ENCODE results near the gene ZBTB49.
"Not testable (repeated sequence)": the region's sequence is repeated elsewhere in the genome, so short reads cannot be mapped to it uniquely, and the experiment has no call there.

ZBTB49 gene

DNA sequence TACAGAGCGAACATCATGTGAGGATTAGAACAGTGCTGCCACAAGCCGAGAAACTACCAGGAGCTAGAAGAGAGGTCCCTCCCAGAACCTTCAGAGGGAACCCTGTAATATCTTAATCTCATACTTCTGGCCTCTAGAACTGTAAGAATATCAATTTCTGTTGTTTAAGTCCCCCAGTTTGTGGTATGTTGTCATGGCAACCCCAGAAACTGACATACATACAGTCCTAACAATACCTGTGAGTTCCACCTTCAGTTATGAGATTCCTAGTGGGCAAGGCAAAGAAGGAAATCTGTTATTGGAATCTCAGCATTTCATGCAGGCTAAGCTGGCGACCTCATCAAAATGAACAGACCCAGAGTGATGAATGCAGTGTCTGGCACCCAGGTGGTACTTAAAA lies 42.5 kb downstream of the ZBTB49 start:
- Mint-ChIP-seq H3K4me1 (peaks cover 10% of the 10 kb centered on the region), H3K4me3 (no peak overlapping the region), H3K27me3 (no peaks in the 10 kb centered on the region), H3K36me3 (ENCODE audit: insufficient read depth) (peaks cover 3% of the 10 kb centered on the region), H3K9me3 (no peaks in the 10 kb centered on the region), H3K27ac (ENCODE audit: low read depth) (no peak overlapping the region)
- no peak for ATAC-seq (replicated peaks; ENCODE audit: extremely low read depth, poor library complexity, severe bottlenecking)
- no peak for DNase-seq (ENCODE audit: low spot score in 2 of 2)

DNA sequence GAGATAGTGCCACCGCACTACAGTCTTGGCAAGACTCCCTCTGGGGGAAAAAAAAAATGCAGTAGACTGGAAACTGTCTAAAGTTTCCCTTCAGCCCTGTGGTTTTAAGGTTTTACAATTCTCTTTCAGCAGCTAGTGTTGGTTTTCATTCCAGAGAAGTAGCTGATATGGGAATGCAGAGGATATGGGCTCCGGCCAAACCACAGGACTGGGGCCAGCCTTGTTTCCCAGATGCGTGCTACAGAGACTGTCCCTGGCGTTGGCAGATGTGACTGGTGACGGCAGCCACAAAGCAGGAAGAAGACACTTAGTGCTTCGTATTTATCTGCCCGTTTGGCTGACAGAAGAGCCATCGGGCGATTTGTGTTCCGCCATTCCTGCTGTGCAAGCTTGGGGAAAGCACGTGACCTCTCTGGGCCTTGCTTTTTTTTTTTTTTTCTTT lies 43.2 kb downstream of the ZBTB49 start:
- DNase-seq (ENCODE audit: low spot score in 2 of 2) (no peak), ATAC-seq (replicated peaks; ENCODE audit: extremely low read depth, poor library complexity, severe bottlenecking) (no peak)
- Mint-ChIP-seq H3K4me1 (peaks cover 10% of the 10 kb centered on the region), H3K27me3 (no peaks in the 10 kb centered on the region), H3K9me3 (no peaks in the 10 kb centered on the region), H3K4me3 (no peak overlapping the region), H3K27ac (ENCODE audit: low read depth) (no peak overlapping the region), H3K36me3 (ENCODE audit: insufficient read depth) (peaks cover 3% of the 10 kb centered on the region)

DNA sequence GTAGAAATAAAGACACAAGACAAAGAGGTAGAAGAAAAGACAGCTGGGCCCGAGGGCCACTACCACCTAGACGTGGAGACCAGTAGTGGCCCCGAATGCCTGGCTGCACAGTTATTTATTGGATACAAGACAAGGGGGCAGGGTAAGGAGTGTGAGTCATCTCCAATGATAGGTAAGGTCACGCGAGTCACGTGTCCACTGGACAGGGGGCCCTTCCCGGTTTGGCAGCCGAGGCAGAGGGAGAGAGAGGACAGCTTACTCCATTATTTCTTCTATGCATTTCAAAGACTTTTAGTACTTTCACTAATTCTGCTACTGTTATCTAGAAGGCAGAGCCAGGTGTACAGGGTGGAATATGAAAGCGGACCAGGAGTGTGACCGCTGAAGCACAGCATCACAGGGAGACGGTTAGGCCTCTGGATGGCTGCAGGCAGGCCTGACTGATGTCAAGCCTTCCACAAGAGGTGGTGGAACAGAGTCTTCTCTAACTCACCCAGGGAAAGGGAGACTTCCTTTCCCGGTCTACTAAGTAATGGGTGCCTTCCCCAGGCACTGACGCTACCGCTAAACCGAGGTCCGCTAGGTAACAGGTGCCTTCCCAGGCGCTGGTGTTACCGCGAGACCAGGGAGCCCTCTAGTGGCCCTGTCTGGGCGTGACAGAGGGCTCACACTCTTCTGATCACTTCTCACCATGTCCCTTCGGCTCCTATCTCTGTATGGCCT lies 44.9 kb downstream of the ZBTB49 start:
- H3K27me3 Mint-ChIP-seq: no peaks in the 10 kb centered on the region
- no peaks in the 10 kb centered on the region for H3K9me3 Mint-ChIP-seq
- peaks cover 3% of the 10 kb centered on the region for H3K36me3 Mint-ChIP-seq (ENCODE audit: insufficient read depth)
- peak; percentile 89 for ATAC-seq (replicated peaks; ENCODE audit: extremely low read depth, poor library complexity, severe bottlenecking)
- peak; percentile 63 to 66 for DNase-seq (ENCODE audit: low spot score in 2 of 2)
- peak overlapping the region; percentile 32 for H3K4me3 Mint-ChIP-seq
- H3K4me1 Mint-ChIP-seq: peaks cover 10% of the 10 kb centered on the region
- H3K27ac Mint-ChIP-seq (ENCODE audit: low read depth): no peak overlapping the region

GRCh38 chr4:4338210-4339001 lies 48.4 kb downstream of the ZBTB49 start:
- peaks cover 10% of the 10 kb centered on the region for H3K4me1 Mint-ChIP-seq
- no peaks in the 10 kb centered on the region for H3K36me3 Mint-ChIP-seq (ENCODE audit: insufficient read depth)
- H3K4me3 Mint-ChIP-seq: no peak overlapping the region
- H3K27me3 Mint-ChIP-seq: no peaks in the 10 kb centered on the region
- DNase-seq (ENCODE audit: low spot score in 2 of 2): no peak
- ATAC-seq (replicated peaks; ENCODE audit: extremely low read depth, poor library complexity, severe bottlenecking): no peak
- no peak overlapping the region for H3K27ac Mint-ChIP-seq (ENCODE audit: low read depth)
- H3K9me3 Mint-ChIP-seq: no peaks in the 10 kb centered on the region

DNA sequence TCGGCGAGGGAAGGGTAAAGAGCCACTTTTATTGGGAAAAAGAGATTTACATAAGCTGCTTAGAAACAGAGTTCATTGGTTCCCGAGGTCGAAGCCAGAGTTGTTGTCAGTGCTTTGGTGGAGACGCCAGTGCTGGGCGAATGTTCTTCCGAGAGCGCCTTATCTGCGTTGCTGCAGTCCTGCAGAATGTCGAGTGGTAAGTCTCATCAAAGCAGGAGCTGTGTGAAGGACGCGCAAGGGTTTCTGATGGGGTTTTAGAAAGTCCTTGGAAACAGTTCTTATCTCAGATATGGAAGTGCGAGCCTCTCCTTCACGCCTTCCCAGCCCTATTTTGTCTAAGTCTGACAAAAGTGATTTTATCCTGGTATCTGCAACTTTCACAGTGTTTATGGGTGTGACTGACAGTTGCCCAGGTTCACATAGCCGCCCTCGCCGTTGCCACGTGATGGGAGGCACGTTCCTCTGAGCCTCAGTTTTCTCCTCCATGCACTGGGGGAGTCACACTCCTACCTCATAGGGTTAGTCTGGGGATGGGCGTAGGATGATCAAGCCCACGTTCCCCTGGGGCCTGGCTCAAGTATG lies 49.5 kb downstream of the ZBTB49 start:
- H3K27me3 Mint-ChIP-seq: no peaks in the 10 kb centered on the region
- DNase-seq (ENCODE audit: low spot score in 2 of 2) (no peak), ATAC-seq (replicated peaks; ENCODE audit: extremely low read depth, poor library complexity, severe bottlenecking) (no peak)
- no peak overlapping the region for H3K27ac Mint-ChIP-seq (ENCODE audit: low read depth)
- H3K9me3 Mint-ChIP-seq: no peaks in the 10 kb centered on the region
- H3K36me3 Mint-ChIP-seq (ENCODE audit: insufficient read depth): no peaks in the 10 kb centered on the region
- H3K4me1 Mint-ChIP-seq: peaks cover 8% of the 10 kb centered on the region
- H3K4me3 Mint-ChIP-seq: no peak overlapping the region

- Mint-ChIP-seq H3K27me3 (no peaks in the 10 kb centered on the region), H3K9me3 (no peaks in the 10 kb centered on the region), H3K4me1 (peaks cover 16% of the 10 kb centered on the region), H3K36me3 (ENCODE audit: insufficient read depth) (no peaks in the 10 kb centered on the region), H3K4me3 (no peak overlapping the region), H3K27ac (ENCODE audit: low read depth) (no peak overlapping the region)
- ATAC-seq (replicated peaks; ENCODE audit: extremely low read depth, poor library complexity, severe bottlenecking) (no peak), DNase-seq (ENCODE audit: low spot score in 2 of 2) (no peak)
These were observed 52.0 kb downstream of the ZBTB49 start for GRCh38 chr4:4341861-4342650.

DNA sequence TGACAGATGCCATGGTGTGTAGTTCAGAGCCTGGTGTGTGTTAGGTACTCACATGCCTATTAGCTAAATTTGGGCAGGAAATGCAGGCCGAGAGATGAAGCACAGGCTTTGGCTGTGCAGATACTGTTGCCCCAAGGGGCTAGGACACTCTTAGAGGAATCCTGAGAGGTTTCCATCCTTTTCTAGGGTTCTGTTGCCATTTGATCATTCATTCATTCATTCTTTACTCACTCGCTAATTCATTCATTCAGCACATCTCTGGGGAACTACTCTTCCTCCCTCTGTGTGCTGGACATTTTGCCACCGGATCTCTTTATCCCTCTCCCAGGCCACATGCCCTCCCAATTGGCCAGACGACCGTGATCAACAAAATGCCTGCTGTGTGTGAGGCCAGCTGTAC lies 53.0 kb downstream of the ZBTB49 start:
- Mint-ChIP-seq H3K9me3 (no peaks in the 10 kb centered on the region), H3K27me3 (no peaks in the 10 kb centered on the region), H3K4me3 (no peak overlapping the region), H3K27ac (ENCODE audit: low read depth) (no peak overlapping the region), H3K36me3 (ENCODE audit: insufficient read depth) (peaks cover 1% of the 10 kb centered on the region), H3K4me1 (peaks cover 25% of the 10 kb centered on the region)
- ATAC-seq (replicated peaks; ENCODE audit: extremely low read depth, poor library complexity, severe bottlenecking): no peak
- DNase-seq (ENCODE audit: low spot score in 2 of 2): no peak

DNA sequence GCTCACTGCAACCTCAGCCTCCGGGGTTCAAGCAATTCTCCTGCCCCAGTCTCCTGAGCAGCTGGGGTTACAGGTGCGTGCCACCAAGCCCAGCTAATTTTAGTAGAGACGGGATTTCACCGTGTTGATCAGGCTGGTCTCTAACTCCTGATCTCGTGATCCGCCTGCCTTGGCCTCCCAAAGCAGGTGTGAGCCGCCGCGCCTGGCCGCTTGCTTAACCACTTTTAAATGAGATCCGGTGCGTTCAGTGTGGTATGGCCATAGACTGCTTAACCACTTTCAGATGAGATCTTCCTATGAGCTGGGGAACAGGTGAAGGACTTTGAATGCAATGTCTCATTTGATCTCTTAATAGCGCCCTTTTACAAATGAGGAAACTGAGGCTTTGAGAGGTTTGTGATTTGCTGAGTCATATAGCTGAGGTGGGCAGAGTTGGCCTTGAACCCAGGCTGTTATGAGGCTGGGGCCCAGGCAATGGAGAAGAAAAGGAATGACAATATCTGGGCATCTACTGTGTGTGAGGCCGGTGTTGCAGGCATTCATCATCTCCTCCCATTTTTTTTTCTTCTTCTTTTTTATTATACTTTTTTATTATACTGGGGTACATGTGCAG lies 55.0 kb downstream of the ZBTB49 start:
- Mint-ChIP-seq H3K27ac (ENCODE audit: low read depth) (no peak overlapping the region), H3K27me3 (no peaks in the 10 kb centered on the region), H3K9me3 (peaks cover 5% of the 10 kb centered on the region), H3K4me3 (no peak overlapping the region), H3K4me1 (peaks cover 37% of the 10 kb centered on the region), H3K36me3 (ENCODE audit: insufficient read depth) (peaks cover 7% of the 10 kb centered on the region)
- ATAC-seq (replicated peaks; ENCODE audit: extremely low read depth, poor library complexity, severe bottlenecking): no peak
- DNase-seq (ENCODE audit: low spot score in 2 of 2): no peak

DNA sequence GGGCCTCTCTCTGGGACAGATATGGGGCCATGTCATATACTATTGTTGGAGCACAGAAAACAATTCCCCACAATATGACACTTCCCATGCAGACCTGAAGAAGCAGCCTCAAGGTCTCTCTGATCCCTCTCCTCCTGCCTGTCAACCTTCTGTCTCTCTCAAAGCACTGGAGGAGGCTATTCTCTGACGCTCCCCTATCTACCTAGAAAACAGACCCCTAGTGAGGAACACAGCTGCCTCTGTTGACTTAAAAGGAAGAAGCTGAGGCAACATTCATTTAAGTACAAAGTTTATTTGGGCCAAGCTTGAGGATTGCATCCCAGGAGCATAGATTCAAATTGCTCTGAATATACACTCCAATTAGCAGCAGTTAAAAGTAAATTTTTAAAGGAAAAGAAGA lies 57.5 kb downstream of the ZBTB49 start:
- Mint-ChIP-seq H3K9me3 (peaks cover 5% of the 10 kb centered on the region), H3K36me3 (ENCODE audit: insufficient read depth) (peaks cover 9% of the 10 kb centered on the region), H3K4me1 (peaks cover 37% of the 10 kb centered on the region), H3K27ac (ENCODE audit: low read depth) (no peak overlapping the region), H3K4me3 (peak overlapping the region; percentile 61), H3K27me3 (no peaks in the 10 kb centered on the region)
- DNase-seq (ENCODE audit: low spot score in 2 of 2) (no peak), ATAC-seq (replicated peaks; ENCODE audit: extremely low read depth, poor library complexity, severe bottlenecking) (no peak)

DNA sequence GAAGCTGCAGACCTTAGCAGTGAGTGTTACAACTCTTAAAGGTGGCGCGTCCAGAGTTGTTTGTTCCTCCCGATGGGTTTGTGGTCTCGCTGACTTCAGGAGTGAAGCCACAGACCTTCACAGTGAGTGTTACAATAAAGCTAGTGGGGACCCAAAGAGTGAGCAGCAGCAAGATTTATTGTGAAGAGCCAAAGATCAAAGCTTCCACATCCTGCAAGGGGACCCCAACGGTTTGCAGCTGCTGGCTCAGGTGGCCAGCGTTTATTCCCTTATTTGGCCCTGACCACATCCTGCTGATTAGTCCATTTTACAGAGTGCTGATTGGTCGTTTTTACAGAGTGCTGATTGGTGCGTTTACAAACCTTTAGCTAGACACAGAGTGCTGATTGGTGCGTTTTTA lies 58.5 kb downstream of the ZBTB49 start:
- peak overlapping the region; percentile 61 for H3K4me3 Mint-ChIP-seq
- DNase-seq (ENCODE audit: low spot score in 2 of 2) (peak in 1 of 2 donors; percentile 65), ATAC-seq (replicated peaks; ENCODE audit: extremely low read depth, poor library complexity, severe bottlenecking) (peak; percentile 93)
- not testable (repeated sequence) for H3K9me3 Mint-ChIP-seq; H3K36me3 Mint-ChIP-seq (ENCODE audit: insufficient read depth); H3K27me3 Mint-ChIP-seq
- peak overlapping the region; percentile 61 for H3K27ac Mint-ChIP-seq (ENCODE audit: low read depth)
- H3K4me1 Mint-ChIP-seq: peaks cover 37% of the 10 kb centered on the region

GRCh38 chr4:4349867-4350266 lies 59.8 kb downstream of the ZBTB49 start:
- Mint-ChIP-seq H3K36me3 (ENCODE audit: insufficient read depth) (peaks cover 9% of the 10 kb centered on the region), H3K4me3 (no peak overlapping the region), H3K4me1 (peaks cover 35% of the 10 kb centered on the region), H3K27ac (ENCODE audit: low read depth) (no peak overlapping the region), H3K27me3 (no peaks in the 10 kb centered on the region), H3K9me3 (peaks cover 5% of the 10 kb centered on the region)
- DNase-seq (ENCODE audit: low spot score in 2 of 2): no peak
- no peak for ATAC-seq (replicated peaks; ENCODE audit: extremely low read depth, poor library complexity, severe bottlenecking)

GRCh38 chr4:4350909-4351308 lies 60.9 kb downstream of the ZBTB49 start:
- Mint-ChIP-seq H3K36me3 (ENCODE audit: insufficient read depth) (peaks cover 9% of the 10 kb centered on the region), H3K27me3 (no peaks in the 10 kb centered on the region), H3K4me3 (no peak overlapping the region), H3K4me1 (peaks cover 34% of the 10 kb centered on the region), H3K27ac (ENCODE audit: low read depth) (no peak overlapping the region), H3K9me3 (peaks cover 5% of the 10 kb centered on the region)
- DNase-seq (ENCODE audit: low spot score in 2 of 2) (no peak), ATAC-seq (replicated peaks; ENCODE audit: extremely low read depth, poor library complexity, severe bottlenecking) (no peak)
